ENCODE measurements around the gene CCSER2.
A peak's percentile ranks its signal among the peaks of the same experiment; 100 is the strongest.
"Not testable (repeated sequence)": the region's sequence is repeated elsewhere in the genome, so short reads cannot be mapped to it uniquely, and the experiment has no call there.

The CCSER2 gene

DNA sequence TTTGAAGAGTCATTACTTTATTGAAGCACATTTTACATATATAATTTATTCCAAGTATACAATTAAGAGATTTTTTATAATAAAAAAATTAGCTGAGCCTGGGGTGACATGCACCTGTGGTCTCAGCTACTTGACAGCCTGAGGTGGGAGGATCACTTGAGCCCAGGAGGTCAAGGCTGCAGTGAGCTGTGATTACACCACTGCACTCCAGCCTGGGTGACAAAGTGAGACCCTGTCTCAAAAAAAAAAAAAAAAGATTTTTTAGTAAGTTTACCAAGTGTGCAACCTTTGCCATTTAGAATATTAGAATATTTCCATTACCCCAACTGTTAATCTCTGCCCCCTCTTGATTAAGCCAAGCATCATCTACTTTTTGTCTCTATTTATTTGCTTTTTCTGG, 196.0 kb downstream of the CCSER2 start:
- no peak for DNase-seq

DNA sequence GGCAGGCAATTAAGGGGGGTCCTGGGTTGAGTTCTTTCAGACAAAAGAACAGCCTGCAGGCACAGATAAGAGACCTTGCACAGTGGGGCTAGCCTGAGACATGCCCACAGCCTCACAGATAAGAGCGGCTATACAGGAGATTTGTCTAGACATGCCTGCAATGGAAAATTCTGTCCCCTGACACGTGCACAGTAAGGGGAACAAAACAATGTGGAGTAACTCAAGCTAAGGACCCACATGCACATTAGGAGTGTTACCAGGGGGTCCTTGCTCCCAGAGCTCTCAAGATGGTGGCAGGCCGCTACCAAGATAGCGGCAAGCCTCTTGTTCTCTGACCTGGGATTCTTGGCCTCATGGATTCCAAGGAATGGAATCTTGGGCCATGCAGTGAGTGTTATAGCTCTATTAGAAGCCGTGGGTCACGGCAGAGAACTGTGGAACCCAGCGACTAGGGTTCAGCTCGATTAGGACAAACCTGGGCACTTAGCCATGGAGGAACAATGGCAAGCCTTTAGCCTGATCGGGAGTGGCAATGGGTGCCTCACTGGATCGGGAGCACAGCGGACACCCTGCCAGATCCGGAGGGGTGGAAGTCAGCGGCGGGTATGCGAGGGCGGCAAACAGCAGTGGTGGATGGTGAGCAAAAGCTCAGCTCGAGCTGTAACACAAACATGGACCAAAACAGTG, 196.9 kb downstream of the CCSER2 start:
- no peak for DNase-seq

DNA sequence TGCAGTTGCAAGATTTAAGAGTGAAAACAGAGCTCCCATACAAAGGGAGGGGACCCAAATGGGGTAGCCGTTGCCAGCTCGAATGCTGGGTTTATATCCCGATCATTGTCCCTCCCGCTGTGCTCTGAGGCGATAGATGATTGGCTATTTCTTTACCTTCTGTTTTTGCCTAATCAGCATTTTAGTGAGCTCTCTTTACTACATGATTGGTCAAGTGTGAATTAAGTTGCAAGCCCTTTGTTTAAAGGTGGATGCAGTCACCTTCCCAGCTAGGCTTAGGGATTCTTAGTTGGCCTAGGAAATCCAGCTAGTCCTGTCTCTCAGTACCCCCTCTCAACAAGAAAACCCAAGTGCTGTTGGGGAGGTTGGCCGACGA, 197.4 kb downstream of the CCSER2 start:
- DNase-seq = not testable (repeated sequence)

DNA sequence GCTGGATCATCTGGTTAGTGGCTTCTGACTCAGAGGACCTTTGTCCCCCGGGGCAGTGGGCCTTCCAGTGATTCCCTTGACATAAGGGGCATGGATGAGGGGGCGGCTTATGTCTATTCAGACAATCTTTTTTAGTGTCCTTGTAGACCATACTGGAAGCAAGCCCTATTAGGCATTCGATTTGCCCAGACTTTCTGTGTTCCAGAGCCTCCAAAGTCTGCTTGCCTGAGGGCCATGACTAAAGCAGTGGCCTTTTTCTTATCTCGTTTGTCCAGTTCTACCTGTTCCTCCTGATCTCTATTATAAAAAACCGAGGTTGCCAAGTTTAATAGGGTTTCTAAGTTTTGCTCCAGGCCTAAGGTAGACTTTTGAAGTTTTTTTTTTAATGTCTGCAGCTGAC, 199.0 kb downstream of the CCSER2 start:
- not testable (repeated sequence) for DNase-seq

DNA sequence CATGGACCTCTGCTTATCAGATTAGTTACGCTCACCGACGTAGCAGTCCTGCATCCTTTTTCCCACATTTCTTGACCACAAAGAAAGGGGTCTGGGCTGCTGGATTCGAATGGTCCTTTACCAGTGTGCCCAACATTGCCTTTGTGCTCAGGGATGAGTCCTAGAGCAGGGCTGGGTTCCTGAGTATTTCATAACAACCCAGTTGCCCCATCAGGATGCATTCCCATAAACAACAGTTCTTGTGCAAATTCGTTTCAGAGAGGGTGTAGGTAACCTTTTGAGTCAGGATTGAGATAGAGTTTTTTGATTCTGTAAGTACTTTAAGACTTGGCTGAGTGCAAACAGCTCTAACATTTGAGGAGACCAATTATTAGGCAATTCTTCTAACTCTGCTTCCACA, 200.1 kb downstream of the CCSER2 start:
- DNase-seq = not testable (repeated sequence)

DNA sequence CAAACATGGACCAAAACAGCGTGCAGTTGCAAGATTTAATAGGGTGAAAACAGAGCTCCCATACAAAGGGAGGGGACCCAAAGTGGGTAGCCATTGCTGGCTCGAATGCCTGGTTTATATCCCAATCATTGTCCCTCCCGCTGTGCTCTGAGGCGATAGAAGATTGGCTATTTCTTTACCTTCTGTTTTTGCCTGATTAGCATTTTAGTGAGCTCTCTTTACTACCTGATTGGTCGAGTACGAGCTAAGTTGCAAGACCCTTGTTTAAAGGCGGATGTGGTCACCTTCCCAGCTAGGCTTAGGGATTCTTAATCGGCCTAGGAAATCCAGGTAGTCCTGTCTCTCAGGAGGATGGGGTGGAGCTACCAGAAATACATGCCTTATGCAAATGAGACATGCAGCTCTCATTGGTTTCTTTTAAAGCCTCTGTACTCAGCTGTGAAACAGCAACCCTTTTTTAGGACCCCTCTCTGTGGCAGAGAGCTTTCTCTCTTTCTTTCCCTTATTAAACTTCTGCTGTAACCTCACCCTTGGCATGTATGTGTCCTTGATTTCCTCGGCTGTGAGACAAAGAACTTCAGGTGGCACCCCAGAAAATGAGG, 202.4 kb downstream of the CCSER2 start:
- DNase-seq = no peak

DNA sequence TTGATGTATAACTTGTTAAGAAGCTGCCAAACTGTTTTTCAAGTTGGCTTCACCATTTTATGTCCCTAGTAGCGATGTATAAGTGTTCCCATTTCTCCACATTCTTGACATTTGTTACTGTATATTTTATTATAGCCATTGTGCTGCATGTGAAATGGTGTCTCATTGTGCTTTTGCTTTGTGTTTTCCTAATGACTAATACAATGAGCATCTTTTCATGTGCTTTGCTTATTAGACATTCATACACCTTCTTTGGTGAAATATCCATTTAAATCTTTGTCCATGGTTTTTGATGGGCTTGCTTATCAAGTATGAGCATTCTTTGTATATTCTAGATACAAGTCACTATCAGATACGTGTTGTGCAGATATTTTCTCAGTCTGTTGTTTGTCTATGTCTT, 203.0 kb downstream of the CCSER2 start:
- peak; percentile 9 for DNase-seq

DNA sequence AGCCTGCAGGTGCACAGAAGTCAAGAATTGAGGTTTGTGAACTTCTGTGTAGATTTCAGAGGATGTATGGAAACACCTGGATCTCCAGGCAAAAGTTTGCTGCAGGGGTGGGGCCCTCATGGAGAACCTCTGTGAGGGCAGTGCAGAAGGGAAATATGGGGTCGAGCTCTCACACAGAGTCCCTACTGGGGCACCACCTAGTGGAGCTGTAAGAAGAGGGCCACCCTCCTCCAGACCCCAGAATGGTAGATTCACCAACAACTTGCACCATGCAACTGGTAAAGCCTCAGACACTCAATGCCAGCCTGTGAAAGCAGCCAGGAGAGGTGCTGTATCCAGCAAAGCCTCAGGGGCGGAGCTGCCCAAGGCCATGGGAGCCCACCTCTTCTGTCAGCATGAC, 205.8 kb downstream of the CCSER2 start:
- no peak for DNase-seq

DNA sequence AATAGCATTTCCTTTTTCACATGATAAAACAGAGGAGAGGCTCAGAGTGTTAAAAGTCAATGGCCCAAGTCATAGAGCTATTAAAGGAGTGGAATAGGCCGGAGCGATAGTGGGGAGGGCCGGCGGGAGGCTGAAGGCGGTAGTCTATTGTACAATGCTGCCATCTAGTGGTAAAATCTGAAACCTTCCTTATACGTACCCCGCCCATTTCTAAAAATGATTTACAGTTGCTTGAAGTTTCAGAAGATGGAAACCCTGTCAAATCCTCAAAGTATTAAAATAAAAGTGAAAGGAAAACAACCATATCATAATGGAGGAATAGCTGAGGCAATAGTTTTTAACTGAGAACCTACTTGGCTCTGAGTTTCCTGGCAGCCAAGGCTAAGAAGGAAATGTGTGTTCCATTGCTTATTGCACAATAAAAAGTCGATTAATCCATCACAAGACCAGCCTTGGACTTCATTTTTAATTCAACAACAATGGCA, 209.1 kb downstream of the CCSER2 start:
- peak; percentile 61 for DNase-seq

DNA sequence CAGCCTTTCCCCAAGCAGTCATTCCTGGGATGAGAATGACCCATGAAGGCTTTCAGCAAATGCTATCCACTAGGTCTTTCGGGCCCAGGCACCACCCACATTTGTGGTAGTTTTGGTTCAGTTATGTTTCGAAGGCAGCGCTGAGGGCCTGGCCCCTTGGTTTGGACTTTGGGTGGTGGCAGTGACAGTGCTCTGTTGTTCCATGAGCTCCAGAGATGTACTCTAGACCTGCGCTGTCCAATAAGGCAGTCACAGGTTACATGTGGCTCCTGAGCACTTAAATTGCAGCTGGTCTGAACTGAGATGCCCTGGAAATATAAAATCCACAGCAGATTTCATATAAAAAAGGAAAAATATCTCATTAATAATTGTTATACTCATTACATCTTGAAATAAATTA, 209.6 kb downstream of the CCSER2 start:
- DNase-seq = no peak

DNA sequence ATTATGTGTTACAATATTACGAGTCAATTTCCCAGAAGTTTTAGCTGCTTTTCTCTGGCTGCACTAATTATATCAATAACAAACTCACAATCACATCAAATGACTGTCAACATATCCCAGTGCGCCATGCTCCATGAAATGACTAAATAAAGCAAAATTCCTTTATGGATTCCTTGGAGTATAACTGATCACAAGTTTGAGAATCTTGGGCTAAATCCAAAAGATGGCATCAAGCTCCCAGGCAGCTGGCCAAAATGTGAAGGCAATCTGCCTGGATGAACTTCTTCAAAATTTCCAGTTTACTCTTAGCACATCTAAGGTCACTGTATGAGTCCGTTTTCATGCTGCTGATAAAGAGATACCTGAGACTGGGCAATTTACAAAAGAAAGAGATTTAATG, 210.8 kb downstream of the CCSER2 start:
- peak; percentile 75 for DNase-seq

DNA sequence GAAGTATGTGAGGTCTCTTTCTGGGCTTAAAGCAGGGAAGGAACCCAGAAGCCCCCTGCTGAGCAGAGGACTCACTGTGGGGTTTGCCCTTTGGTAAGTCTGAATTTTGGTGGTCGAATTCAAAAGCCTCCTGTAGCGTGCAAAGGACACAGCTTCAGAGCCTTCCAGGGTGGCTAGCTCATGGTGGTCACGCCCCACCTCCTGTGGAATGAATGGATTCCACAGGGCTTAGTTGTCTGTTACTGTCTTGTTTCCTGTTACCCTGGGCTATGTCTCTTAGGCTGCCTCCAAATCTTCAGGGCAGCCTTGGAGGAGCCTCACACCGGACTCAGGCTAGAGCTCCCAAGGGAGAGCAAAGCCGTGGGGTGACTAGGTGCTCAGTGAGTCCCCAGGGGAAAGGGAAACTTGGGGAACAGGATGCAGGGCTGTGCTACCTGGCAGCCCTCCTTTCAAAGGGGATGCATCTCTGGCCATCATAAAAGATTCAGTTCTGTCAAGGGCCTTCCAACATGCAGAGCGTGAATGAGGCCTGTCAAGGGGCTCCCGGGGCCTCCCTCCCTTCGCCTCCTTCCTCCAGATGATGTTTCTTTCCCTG, 211.7 kb downstream of the CCSER2 start:
- DNase-seq = peak; percentile 93

DNA sequence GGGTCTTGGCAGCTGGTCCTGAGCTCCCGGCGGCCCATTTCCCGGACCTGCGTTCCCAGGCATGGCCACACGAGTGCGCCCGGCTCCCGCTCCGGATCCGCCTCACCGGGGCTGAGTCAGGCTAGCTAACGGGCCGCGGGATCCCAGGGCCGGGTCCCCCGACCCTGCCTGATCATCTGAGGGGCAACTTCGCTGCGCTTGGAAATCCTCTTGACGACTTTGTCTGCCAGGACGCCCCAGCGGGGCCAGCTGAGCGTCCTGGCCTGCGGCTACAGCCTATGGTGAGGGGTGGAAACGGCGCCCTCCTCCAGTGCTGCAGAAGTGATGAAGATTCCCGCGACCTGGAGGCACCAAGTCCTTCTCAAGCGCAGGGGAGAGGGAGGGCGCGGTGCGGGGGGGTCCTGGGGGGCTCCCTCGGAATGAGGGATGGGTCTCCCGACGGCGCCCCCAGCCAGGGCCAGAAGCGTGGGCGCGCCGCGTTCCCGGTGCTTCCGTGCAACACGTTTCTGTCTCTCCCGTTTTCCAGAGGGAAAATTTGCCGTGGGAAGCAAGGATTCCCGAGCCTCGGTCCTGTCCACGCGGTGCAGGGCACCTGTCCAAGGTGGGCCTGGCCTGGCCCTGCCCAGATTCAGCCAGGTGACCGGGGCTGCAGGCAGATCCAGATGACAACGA, 212.4 kb downstream of the CCSER2 start:
- peak; percentile 73 for DNase-seq

DNA sequence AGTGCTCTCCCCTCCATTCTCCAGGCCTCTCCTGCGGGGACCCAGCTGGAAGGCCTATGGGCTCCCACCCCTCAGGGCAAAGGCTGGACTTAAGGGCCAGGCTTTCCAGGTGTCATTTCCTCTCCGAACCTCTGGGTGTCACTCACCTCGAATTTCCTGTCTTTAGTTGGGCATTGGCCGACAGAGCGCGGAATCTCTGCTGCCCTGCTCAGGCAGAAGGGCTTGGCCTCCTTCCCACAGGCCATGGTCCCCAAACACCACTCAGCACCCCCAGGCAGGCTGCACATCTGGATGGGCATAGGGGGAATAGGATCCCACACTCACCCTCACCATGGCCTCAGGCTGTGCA, 212.9 kb downstream of the CCSER2 start:
- peak; percentile 10 for DNase-seq

DNA sequence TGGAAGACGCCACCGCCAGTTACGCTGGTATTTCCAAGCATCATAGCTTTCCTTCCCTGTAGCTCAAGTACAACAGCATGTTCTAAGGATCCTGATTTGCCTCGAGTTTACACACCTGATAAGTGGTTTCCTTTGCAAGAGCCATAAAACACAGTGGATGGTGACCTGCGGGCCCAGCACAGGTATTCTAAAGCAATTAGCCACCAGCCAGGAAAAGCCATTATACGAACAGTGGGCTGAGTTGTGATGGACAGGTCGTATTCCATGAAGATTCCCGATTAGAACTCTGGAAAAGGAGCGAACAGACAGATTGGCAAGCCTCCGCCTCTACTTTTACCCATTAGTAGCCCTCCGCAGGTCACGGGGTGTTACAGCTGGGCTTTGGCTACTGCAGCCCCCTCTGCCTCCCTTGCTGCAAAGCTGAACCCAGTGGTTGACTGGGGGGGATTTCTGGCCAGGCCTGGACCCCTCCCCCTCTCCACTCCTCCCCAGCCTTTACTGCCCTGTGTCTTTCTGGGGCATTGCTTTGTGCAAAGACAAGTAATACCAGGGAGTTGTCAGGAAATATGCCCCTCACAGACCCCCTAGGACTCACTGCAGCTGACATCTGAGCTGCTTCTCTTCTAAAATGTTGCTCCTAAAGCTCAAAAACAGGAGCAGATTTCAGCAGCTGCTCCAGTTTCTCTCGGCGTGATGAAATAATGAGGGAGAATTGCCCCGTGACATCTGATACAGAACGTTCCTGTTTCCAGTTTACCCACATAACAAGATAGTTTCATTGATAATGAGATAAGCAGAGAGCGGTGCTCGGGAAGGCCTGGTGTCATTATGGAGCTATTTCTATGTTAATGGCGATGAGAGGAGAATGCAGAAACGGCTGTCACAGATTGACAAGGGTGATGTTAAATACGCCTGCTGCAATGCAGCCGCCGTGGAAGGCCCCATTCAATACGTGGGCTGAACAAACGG, 214.4 kb downstream of the CCSER2 start:
- DNase-seq = peak; percentile 17

DNA sequence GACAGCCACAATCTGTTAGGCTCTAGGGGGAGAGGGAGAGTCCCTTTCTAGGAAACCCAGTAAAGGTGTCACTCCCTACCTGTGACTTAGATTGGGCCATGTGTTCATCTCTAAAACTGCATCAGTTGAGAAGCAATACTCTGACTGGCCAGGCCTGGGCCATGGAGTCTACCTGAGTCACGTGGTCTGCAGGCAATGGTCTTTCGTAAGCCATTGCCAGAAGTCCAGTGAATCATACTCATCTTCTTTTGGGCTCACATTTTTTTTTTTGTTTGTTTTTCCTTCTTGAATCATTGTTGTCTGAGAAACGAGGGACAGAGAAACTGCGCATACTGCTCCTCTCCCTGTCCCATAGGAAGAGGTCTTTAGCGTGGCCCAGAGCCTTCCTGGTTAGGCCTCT, 215.6 kb downstream of the CCSER2 start:
- peak; percentile 10 for DNase-seq

DNA sequence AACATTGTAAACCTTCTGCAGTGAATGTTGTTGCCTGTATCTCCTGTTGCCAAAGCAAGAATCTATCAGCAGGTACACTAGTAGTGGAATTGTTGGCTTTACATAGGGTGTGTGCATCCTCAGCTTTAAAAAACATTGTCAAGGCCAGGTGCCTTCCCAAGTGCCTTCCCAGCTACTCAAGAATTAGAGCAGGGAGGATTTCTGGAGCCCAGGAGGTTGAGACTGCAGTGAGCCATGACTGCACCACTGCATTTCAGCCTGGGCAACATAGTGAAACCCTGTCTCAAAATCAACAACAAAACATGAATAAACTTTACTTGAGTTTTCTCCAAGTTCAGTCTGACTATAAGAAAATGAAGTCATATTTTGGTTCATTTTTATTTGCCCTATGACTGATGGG, 217.3 kb downstream of the CCSER2 start:
- no peak for DNase-seq

DNA sequence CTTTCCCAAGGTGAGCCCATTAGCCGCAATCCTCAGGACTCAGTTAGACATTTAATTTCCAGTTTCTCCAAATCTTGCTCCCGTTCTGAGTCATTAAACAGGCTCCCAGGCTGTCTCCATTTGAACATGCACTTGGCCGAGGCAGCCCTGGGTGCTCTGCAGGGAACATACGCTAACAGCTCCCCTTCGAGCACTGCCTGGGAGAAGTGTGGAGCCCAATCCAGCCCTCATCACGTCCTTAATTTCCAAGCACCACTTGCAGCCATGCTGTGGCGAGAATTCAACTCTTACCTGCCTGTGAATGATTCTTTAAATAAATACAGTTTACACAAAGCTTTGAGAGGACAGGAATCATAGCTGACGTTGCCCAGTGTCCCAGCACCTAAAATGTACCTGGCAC, 218.2 kb downstream of the CCSER2 start:
- no peak for DNase-seq

DNA sequence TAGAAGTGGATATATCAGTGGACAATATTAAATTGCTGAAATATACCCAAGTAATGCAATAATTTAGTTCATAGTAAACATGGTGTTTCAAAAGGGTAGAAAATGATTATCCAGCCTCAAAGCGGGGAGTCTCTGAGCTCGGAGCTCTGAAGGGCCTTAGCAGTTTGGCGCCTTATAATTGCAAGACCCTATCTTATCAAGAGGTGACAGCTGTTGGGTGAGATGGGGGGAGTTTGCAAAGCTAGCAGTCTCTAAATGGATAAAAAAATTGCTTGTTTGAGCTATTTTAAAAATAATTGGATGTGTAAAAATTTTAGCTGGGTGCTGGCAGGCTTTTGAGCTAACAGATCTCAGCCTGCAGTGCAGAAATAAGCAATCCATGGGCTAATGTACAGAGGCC, 219.2 kb downstream of the CCSER2 start:
- no peak for DNase-seq

DNA sequence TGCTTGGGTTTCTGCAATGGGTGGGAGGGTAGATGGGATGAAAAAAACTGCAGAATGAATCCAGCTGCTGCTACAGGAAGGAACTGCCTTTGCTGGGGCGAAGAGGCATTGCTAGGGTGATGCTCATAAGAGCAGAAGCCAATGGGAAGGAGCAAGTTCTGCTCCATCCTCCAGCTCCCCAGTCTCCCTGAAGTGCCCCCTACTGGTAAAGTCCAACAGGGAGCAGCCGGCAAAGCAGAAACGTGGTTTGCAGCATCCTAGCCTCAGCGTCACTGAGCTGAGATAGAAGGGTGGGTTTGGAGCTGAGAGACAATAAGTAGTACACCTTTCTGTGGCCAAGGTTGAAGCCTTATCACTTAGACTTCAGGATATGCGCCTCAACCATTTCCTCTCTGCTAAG, 220.5 kb downstream of the CCSER2 start:
- DNase-seq = no peak

DNA sequence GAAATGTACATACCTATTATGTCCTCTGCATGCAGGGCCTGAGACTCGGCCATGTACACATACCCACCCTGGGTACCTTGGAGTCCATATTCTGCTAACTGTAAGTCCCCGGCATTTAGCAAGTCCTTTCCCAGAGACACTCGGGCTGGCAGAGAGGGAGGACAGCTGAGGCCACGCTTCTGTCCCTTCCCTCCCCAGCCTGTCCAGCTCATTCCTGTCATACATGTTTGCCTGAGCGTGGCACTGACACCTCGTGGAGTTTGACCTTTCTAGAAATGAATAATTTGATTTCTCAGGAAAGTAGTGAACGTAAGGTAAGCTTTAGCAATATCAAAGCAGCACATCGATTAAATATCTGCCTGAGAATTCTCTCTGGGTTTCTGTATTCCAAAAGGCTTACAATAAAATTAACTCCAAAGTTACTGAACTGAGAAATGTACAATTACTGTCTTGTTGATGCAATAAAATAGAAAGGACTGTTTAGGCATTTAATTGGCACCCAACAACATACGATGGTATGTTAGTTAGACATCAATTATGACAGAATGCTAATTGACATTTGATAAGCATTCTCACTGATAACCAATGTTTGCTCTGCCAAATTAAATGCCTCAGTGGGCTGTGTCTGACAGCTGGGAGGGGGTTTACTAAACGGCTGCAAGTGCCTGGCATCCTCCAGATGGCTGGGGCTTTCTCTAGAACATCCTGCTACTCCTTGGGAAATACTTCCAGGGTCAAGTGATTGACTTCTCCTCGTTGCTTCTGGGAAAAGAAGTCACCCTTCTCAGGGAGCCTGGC, 221.2 kb downstream of the CCSER2 start:
- DNase-seq = no peak

Data from fibroblast of skin of right biceps (primary cell).